HG03432 (cell line): ENCODE measurements around the gene MPV17.
"Not testable (repeated sequence)": the region's sequence is repeated elsewhere in the genome, so short reads cannot be mapped to it uniquely, and the experiment has no call there.

Source experiments
- ATAC-seq: cut with Tn5 transposase; IDR thresholded peaks from one replicate; pipeline ENCODE4 v1.9.1; 2021; ENCODE audit warnings: mild to moderate bottlenecking, moderate library complexity; ENCODE audit not compliant: unreplicated experiment

The MPV17 gene

GRCh38 chr2:27323596-27324285 is 844 bp upstream of the MPV17 start:
- ATAC-seq = no peak

DNA sequence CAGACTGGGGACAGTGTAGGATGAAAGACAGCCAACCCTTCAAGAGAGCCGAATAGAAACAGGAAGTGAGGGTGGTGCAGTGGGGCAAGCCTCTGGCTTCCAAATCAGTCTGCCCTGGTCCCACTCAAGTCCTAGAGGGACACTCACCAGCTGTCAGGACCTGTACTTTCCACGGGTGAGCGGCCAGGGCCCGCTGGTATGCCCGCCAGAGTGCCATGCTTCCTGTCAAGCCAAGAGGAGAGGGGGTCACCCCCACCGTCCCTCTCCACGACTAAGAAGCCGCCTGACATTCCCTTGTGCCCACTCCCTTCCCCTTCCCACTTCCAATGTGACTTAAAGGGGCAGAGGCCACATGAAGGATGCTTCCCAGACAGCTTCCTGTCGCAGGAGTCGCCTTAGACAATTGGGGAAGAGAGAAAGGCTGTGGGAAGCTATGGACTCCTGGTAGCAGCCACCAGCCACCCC is 564 bp downstream of the MPV17 start:
- ATAC-seq = peak; percentile 33

DNA sequence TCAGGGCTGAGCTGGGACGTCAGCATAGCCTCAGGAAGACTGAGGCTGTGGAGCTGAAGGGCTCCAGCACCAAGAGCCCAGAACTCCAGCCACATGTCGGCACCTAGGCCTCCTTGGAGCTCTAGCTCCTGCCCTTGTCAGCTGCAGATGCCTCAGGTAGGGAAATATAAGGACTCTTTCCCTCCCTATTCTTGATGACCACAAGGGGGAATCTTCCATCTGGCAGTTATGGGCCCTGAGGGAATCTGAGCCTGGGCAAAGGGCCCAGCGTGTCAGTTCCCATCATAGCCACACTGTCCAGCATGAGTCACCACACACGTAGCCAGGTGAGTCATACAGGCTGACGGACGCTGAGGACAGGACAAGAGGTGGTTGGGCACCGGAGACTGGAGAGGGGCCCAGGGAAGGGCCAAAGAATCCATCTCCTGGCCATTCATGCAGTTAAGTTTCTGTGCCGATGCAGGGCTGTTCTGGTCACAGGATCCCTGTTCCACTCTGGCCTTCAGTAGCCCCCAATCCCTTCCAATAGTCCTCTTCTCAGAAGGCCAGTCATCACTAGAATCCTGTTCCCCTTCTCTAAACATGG is 1.8 kb downstream of the MPV17 start:
- no peak for ATAC-seq

DNA sequence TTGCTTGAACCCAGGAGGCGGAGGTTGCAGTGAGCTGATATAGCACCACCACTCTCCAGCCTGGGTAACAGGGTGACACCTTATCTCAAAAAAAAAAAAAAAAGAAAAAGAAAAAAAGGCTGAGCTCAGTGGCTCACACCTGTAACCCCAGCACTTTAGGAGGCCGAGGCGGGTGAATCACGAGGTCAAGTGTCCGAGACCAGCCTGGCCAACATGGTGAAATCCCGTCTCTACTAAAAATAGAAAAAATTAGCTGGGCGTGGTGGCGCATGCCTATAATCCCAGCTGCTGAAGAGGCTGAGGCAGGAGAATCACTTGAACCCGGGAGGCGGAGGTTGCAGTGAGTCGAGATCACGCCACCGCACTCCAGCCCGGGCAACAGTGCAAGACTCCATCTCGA is 3.1 kb downstream of the MPV17 start:
- not testable (repeated sequence) for ATAC-seq

DNA sequence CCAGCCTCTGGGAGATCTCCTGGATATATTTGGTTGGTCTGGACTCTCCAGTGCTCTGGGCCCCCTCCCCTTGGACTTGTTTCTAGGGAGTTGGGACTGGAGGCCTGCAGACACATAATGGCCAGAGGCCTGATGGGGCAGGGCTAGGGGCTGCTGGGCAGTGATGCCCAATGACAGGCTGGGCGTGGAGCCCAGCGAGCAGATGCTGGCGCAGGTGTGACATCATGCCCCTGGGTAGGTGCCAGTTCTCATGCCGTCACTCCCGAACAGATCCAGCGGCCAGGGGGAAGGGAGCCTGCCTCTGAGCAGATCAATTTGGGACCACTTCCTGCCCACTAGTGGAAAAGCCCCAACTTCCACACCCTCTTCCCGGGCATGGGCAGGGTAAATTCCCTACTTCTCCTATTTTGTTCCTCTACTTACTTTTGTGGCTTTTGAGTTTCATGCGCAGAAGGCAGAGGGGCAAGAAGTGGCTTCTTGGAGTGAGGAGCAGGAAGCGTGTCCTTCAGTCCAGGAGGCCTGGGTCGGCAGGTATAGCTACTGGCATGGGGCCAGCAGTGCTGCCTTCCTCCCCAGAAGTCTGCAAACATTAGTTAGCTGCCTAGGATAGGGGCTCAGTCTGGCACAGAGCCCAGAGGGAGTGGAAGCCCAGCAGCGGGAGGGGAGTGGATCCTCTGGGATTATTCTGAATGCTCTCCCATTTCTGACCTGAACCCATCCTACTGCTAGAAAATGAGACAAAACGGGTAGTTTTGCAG is 6.1 kb downstream of the MPV17 start:
- ATAC-seq = no peak

DNA sequence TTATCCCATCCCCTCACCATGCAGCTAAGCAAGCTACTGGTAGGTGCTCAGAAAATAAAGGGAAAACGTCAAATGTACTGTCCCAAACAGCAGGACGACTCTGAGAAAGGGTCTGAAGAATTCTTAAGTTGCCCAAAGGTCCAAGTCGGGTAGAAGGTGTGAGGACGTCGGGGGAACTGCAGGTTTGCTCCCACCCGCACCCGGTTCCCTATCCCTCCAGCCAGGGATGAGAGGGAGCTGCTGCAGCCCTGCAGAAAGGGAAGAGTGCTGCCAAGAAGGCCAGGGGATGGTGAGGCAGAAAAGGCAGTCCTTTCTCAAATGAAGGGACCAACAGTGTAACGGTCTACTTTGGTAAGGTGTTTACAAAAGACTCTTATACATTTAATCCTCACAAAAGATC is 7.8 kb downstream of the MPV17 start:
- ATAC-seq = no peak

- no peak for ATAC-seq
Measured at GRCh38 chr2:27314709-27315108, 8.2 kb downstream of the MPV17 start.

- ATAC-seq = no peak
Measured at GRCh38 chr2:27313882-27314645, 8.8 kb downstream of the MPV17 start.

DNA sequence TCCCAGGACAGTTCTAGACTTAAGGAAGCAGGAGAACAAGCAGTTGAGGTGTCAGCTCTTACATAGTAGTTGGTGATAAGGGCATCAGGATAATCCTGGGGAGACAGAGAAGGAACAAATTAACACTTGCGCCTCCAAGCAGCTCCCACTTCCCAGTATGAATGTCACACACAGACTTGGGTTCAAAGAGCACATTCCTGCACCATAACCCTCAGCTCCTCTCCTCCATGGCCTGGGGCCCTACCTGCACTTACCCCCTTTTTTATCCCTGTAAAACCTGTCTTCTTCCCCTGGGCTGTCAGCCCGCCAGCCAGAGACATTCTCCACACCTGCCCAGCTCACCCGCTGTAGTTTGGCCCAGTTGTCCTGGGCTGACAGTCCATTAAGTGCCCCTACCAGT is 10.7 kb downstream of the MPV17 start:
- ATAC-seq = no peak

DNA sequence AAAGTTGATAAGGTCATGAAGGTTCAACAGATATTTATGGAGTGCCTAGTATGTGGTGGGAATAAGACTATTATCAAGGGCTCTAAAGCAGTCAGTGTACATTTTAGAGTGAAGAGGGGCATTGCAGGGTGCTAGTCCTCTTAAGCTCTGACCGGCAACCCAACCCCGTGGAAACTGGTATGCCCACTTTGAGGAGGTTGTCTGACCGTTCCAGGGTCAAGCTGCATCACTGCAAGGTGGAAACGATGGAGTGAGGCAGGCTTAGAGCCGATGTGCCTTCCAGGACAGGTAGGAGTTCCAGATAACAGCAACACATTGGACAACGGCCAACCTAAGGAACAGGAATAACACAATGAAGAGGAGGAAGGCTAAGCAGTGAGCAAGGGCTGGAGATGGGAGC is 13.2 kb downstream of the MPV17 start:
- ATAC-seq = no peak

- ATAC-seq = no peak
Measured at GRCh38 chr2:27308359-27308881, 14.5 kb downstream of the MPV17 start, which contains the start of gene UCN. Gene UCN (minus strand): TSS chr2:27308445. CDS start chr2:27307895, 550 bp downstream.

- no peak for ATAC-seq
Measured at GRCh38 chr2:27307545-27308358, 15.1 kb downstream of the MPV17 start.

- no peak for ATAC-seq
Measured at GRCh38 chr2:27307287-27307544, 15.7 kb downstream of the MPV17 start.

DNA sequence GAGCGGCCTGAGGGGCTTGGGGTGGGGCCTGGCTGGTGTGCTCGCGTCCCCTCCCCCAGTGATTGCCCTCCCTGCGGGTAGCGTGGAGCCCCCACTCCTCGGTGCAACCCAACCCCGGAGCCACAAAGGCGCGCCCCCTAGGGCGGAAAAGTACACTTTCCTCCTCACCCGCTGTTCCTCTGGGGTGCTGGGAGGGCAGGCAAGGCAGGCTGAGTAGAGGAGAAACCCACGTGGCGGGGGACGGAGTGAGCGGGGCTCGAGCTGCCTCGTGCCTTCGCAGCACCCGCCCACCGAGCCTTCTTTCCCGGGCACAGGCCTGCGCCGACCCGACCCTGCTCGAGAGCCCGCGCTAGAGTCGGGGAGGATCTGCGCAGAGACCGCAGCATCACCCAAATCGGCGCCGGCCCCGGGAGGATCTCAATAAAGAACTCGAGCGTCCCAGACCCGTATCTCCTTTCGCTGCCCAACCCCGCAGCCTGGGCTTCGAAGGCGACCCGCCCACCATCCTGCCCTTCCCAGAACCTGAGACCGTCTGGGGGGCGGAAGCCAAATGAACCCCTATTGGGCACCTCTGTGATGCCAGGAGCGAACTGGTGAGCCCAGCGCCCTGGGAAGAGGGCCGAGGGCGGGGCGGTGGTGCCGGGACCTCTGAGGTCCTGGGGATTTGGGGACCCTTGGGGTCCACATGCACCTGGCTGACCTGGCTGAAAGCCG is 16.2 kb downstream of the MPV17 start:
- ATAC-seq = no peak

GRCh38 chr2:27306136-27306535 is 16.8 kb downstream of the MPV17 start:
- no peak for ATAC-seq

DNA sequence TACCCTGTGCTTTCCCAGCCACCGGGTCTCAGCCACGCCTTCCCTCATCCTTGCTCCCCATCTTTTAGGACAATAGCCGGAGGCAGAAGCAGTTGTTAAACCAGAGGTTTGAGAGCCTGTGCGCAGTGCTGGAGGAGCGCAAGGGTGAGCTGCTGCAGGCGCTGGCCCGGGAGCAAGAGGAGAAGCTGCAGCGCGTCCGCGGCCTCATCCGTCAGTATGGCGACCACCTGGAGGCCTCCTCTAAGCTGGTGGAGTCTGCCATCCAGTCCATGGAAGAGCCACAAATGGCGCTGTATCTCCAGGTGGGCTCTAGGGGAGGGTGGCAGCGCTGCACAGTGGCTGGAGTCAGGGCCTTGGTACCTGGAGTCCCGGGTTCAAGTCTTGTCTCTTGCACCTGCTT is 17.4 kb downstream of the MPV17 start:
- ATAC-seq = no peak

DNA sequence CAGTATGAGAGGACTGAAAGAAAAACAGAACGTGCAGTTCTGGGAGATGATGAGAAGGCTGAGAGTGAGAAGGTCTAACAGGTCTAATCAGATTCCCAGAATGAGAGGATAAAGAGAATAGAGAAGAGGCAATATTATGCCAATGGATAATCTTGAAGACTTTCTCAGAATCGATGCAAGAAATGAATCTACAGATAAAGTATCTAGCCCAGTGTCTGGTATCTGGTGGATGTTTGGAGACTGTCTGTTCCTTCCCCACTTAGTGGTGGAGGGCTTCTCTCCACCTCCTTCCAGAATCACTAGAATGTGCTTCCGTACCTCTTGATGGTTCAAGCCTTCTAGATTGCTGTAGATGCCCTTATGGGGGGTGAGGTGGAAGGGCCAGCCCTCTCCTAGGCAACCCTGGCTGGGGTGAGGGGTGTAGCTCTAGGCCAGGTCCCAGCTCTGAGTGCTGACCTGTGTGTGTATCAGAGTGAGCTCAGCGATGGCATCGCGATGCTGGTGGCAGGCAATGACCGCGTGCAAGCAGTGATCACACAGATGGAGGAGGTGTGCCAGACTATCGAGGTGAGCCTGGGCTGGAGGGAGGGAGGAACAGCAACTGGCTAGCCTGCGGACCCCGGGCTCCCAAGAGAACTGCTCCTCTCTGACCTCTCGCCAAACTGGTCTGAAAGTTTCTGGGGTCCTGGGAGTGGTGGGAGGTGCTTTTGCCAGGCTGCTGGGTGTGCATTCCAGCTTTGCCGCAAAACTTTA is 18.2 kb downstream of the MPV17 start:
- ATAC-seq = no peak

DNA sequence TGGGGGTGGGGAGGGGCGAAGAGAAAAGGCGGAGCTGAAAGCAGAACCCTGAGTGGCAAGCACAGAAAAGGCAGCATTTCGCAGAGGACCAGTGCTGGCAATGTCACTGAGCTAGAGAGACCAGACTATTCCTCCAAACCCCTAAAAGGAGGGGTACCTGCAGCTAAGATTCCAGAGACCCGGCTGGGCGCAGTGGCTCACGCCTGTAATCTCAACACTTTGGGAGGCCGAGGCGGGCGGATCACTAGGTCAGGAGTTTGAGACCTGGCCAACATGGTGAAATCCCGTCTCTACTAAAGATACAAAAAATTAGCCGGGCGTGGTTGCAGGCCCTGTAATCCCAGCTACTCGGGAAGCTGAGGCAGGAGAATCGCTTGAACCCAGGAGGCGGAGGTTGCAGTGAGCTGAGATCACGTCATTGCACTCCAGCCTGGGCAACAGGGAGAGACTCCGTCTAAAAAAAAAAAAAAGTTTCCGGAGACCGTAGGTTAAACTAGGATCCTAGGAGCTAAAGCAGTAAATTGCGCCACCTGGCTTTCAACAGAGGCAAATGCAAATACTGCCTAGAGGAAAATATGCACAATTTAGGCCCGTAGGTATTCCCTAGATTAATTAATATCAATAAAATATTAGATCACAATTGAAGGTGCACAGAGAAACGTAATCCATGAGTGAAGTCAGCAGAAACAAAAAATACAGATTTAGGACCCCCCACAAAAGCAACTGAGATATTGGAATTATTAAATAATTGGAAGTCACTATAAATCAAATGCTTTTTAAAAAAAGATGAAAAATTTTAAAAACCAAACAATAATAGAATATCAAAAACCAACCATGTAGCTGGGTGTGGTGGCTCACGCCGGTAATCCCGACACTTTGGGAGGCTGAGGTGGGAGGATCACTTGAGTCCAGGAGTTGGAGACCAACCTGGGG is 19.5 kb downstream of the MPV17 start:
- ATAC-seq = peak; percentile 40
